ENCODE results near the gene LCN10. TPM values are rescaled to one million over a fixed set of nuclear protein-coding genes. Genes with fewer than 3 reads are reported as not detected.

LCN10 gene
- total RNA-seq, 1 experiment from 2014 or later, result not detected

GRCh38 chr9:136746155-136746490 is 3.4 kb upstream of the LCN10 start:
- Histone ChIP-seq H3K9me3 (ENCODE audit: control insufficient read depth, insufficient read depth, low read depth, low read length) (no peaks in the 10 kb centered on the region), H3K4me3 (ENCODE audit: low read depth in 2 of 2, low read length in 2 of 2) (no peak overlapping the region), H3K4me1 (ENCODE audit: control insufficient read depth, insufficient read depth, low read length) (no peaks in the 10 kb centered on the region), H3K27ac (ENCODE audit: low read length) (no peak overlapping the region), H3K27me3 (ENCODE audit: control insufficient read depth, insufficient read depth, low read length) (no peaks in the 10 kb centered on the region), H3K36me3 (ENCODE audit: control insufficient read depth, insufficient read depth, low read length) (no peaks in the 10 kb centered on the region)
- CTCF ChIA-PET, result no interaction called here
- in situ Hi-C loops (cut with HindIII; ENCODE audit: low pct_unique_long_range_greater_than_20kb, low sequenced_read_pairs), result no loop called here
- ATAC-seq (no peak), DNase-seq (ENCODE audit: low read depth, low spot score) (no peak)
- intact Hi-C loops (cut with micrococcal nuclease; ENCODE audit: unreplicated experiment), result no loop called here
- no TSS peak for BruUV-seq (replicated peaks)
- no peak for TF ChIP-seq REST (IDR thresholded peaks at IDR 0.05; ENCODE audit: insufficient read depth in 1 of 2, low read depth in 2 of 2, low read length in 1 of 2)
- POLR2A ChIA-PET, result interaction anchor here (0.6 kb wide), 1 partner anchor 16 kb away, joined by 3 read pairs; no protein-coding TSS in a partner anchor

GRCh38 chr9:136745389-136746154 is 2.8 kb upstream of the LCN10 start:
- H3K27me3 ChIP-seq (ENCODE audit: control insufficient read depth, insufficient read depth, low read length), result no peaks in the 10 kb centered on the region
- no peak for DNase-seq (ENCODE audit: low read depth, low spot score)
- in situ Hi-C loops (cut with HindIII; ENCODE audit: low pct_unique_long_range_greater_than_20kb, low sequenced_read_pairs), result no loop called here
- H3K36me3 ChIP-seq (ENCODE audit: control insufficient read depth, insufficient read depth, low read length), result no peaks in the 10 kb centered on the region
- no peak overlapping the region for H3K27ac ChIP-seq (ENCODE audit: low read length)
- no peaks in the 10 kb centered on the region for H3K4me1 ChIP-seq (ENCODE audit: control insufficient read depth, insufficient read depth, low read length)
- ATAC-seq, result no peak
- intact Hi-C loops (cut with micrococcal nuclease; ENCODE audit: unreplicated experiment), result no loop called here
- H3K4me3 ChIP-seq (ENCODE audit: low read depth in 2 of 2, low read length in 2 of 2), result no peak overlapping the region
- TF ChIP-seq POLR2AphosphoS5 (IDR thresholded peaks at IDR 0.05; ENCODE audit: low read depth, low read length), result no peak
- no peak for TF ChIP-seq REST (IDR thresholded peaks at IDR 0.05; ENCODE audit: insufficient read depth in 1 of 2, low read depth in 2 of 2, low read length in 1 of 2)
- TF ChIP-seq TCF7L2 (IDR thresholded peaks at IDR 0.05; ENCODE audit: low read depth, low read length), result no peak
- no peak for TF ChIP-seq SIN3A (IDR thresholded peaks at IDR 0.05; ENCODE audit: borderline replicate concordance, insufficient read depth, low read depth, low read length)
- TF ChIP-seq CTCF (IDR thresholded peaks at IDR 0.05), result no peak
- ChIA-PET POLR2A (interaction anchor here (0.6 kb wide), 1 partner anchor 16 kb away, joined by 3 read pairs; no protein-coding TSS in a partner anchor), CTCF (interaction anchor here (0.5 to 0.6 kb wide), 2 partner anchors 13 to 71 kb away, joined by 4 read pairs; partner anchors contain the start of gene LCN8)
- no peaks in the 10 kb centered on the region for H3K9me3 ChIP-seq (ENCODE audit: control insufficient read depth, insufficient read depth, low read depth, low read length)
- BruUV-seq (replicated peaks), result no TSS peak
